Measurements from ENCODE around the gene CBFA2T2.
"Not testable (repeated sequence)": the region's sequence is repeated elsewhere in the genome, so short reads cannot be mapped to it uniquely, and the experiment has no call there.

CBFA2T2 gene

GRCh38 chr20:33475381-33476152 is 14.3 kb upstream of the CBFA2T2 start:
- intact Hi-C loops (cut with DNase I; ENCODE audit: low total_unique reads) = no loop called here
- H3K4me3 ChIP-seq = no peak overlapping the region
- H3K9me3 ChIP-seq = no peaks in the 10 kb centered on the region
- no peak for DNase-seq
- H3K36me3 ChIP-seq = no peaks in the 10 kb centered on the region
- H3K4me1 ChIP-seq = no peaks in the 10 kb centered on the region
- H3K27me3 ChIP-seq = peaks cover 0 to 14% of the 10 kb centered on the region in 2 donors
- TF ChIP-seq, protein P1, sequence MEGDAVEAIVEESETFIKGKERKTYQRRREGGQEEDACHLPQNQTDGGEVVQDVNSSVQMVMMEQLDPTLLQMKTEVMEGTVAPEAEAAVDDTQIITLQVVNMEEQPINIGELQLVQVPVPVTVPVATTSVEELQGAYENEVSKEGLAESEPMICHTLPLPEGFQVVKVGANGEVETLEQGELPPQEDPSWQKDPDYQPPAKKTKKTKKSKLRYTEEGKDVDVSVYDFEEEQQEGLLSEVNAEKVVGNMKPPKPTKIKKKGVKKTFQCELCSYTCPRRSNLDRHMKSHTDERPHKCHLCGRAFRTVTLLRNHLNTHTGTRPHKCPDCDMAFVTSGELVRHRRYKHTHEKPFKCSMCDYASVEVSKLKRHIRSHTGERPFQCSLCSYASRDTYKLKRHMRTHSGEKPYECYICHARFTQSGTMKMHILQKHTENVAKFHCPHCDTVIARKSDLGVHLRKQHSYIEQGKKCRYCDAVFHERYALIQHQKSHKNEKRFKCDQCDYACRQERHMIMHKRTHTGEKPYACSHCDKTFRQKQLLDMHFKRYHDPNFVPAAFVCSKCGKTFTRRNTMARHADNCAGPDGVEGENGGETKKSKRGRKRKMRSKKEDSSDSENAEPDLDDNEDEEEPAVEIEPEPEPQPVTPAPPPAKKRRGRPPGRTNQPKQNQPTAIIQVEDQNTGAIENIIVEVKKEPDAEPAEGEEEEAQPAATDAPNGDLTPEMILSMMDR (IDR thresholded peaks at IDR 0.05) = no peak
- no peak overlapping the region for H3K27ac ChIP-seq

- H3K4me3 ChIP-seq = no peak overlapping the region
- intact Hi-C loops (cut with DNase I; ENCODE audit: low total_unique reads) = no loop called here
Observed at GRCh38 chr20:33477386-33478234, 12.3 kb upstream of the CBFA2T2 start.

GRCh38 chr20:33480048-33480447 is 9.8 kb upstream of the CBFA2T2 start:
- TF ChIP-seq, protein P1 (IDR thresholded peaks at IDR 0.05) = no peak
- DNase-seq = no peak
- Histone ChIP-seq H3K27me3 (peaks cover 0 to 10% of the 10 kb centered on the region in 2 donors), H3K4me1 (no peaks in the 10 kb centered on the region), H3K27ac (no peak overlapping the region), H3K9me3 (no peaks in the 10 kb centered on the region), H3K4me3 (no peak overlapping the region), H3K36me3 (no peaks in the 10 kb centered on the region)
- intact Hi-C loops (cut with DNase I; ENCODE audit: low total_unique reads) = loop anchor here (10.0 kb wide), 1 partner anchor 185 kb away; the partner anchor contains the start of genes ACTL10 and C20orf144

More at GRCh38 chr20:33477386-33478234, 12.3 kb upstream of the CBFA2T2 start:
- Histone ChIP-seq H3K4me1 (no peaks in the 10 kb centered on the region), H3K36me3 (no peaks in the 10 kb centered on the region), H3K27me3 (peaks cover 0 to 14% of the 10 kb centered on the region in 2 donors), H3K27ac (no peak overlapping the region), H3K9me3 (no peaks in the 10 kb centered on the region)
- TF ChIP-seq, protein P1 (IDR thresholded peaks at IDR 0.05) = no peak
- no peak for DNase-seq

- H3K4me1 ChIP-seq = no peaks in the 10 kb centered on the region
- intact Hi-C loops (cut with DNase I; ENCODE audit: low total_unique reads) = loop anchor here (10.0 kb wide), 1 partner anchor 183 kb away; the partner anchor contains the start of genes ACTL10 and C20orf144
- H3K36me3 ChIP-seq = no peaks in the 10 kb centered on the region
- no peak for DNase-seq
- H3K27ac ChIP-seq = no peak overlapping the region
- TF ChIP-seq, protein P1 (IDR thresholded peaks at IDR 0.05) = no peak
- no peak overlapping the region for H3K4me3 ChIP-seq
- no peaks in the 10 kb centered on the region for H3K9me3 ChIP-seq
- H3K27me3 ChIP-seq = no peaks in the 10 kb centered on the region
Observed at GRCh38 chr20:33481431-33481941, 8.4 kb upstream of the CBFA2T2 start.

- Histone ChIP-seq H3K4me1 (no peaks in the 10 kb centered on the region), H3K27me3 (no peaks in the 10 kb centered on the region), H3K4me3 (no peak overlapping the region), H3K9me3 (no peaks in the 10 kb centered on the region), H3K27ac (no peak overlapping the region), H3K36me3 (no peaks in the 10 kb centered on the region)
- intact Hi-C loops (cut with DNase I; ENCODE audit: low total_unique reads) = loop anchor here (10.0 kb wide), 1 partner anchor 182 kb away; the partner anchor contains the start of genes ACTL10 and C20orf144
- TF ChIP-seq, protein P1 (IDR thresholded peaks at IDR 0.05) = no peak
- DNase-seq = no peak
Observed at GRCh38 chr20:33482581-33482980, 7.3 kb upstream of the CBFA2T2 start.

GRCh38 chr20:33483186-33483585 is 6.7 kb upstream of the CBFA2T2 start:
- H3K4me3 ChIP-seq, H3K27me3 ChIP-seq, H3K9me3 ChIP-seq, DNase-seq, H3K36me3 ChIP-seq, H3K4me1 ChIP-seq, H3K27ac ChIP-seq: not testable (repeated sequence)
- intact Hi-C loops (cut with DNase I; ENCODE audit: low total_unique reads) = loop anchor here (10.0 kb wide), 1 partner anchor 182 kb away; the partner anchor contains the start of genes ACTL10 and C20orf144

Data from tibial artery (tissue), 4 donors.